Skeletal muscle satellite cell (primary cell): ENCODE data around the gene ADAM21. TPM values are rescaled to one million over a fixed set of nuclear protein-coding genes. Genes with fewer than 3 reads are reported as not detected.

Experiments used
- H3K27me3 ChIP-seq: 2 replicates; pipeline ENCODE4 v1.7.0; 2013; ENCODE audit warnings: low read length; ENCODE audit not compliant: control insufficient read depth, insufficient read depth
- H3K36me3 ChIP-seq: 2 replicates; pipeline ENCODE4 v1.7.0; 2013; ENCODE audit warnings: mild to moderate bottlenecking, control low read depth, low read length; ENCODE audit not compliant: insufficient read depth
- H3K4me1 ChIP-seq: 2 replicates; pipeline ENCODE4 v1.7.0; 2013; ENCODE audit warnings: low read length; ENCODE audit not compliant: control insufficient read depth, insufficient read depth
- H3K4me2 ChIP-seq: 2 replicates; pipeline ENCODE4 v1.7.0; 2013; ENCODE audit warnings: mild to moderate bottlenecking, low read length
- H3K4me3 ChIP-seq: 2 replicates; pipeline ENCODE4 v1.7.0; 2013; ENCODE audit warnings: low read length
- H3K9ac ChIP-seq: 2 replicates; pipeline ENCODE4 v1.7.0; 2013; ENCODE audit warnings: mild to moderate bottlenecking, low read depth, low read length, moderate library complexity
- H3K9me3 ChIP-seq: replicated peaks from 2 replicates; pipeline ENCODE4 v1.7.0; 2013; ENCODE audit warnings: mild to moderate bottlenecking, control low read depth, low read length
- small RNA-seq: library from RNA; depleted of rRNA; stranded (forward); fragments of <200 nt; gene quantifications from one replicate; pipeline ENCODE3, GENCODE V24; 2012

ADAM21 gene

GRCh38 chr14:70498191-70498590 lies 46.2 kb downstream of the ADAM21 start:
- no peak overlapping the region for H3K9ac ChIP-seq
- no peaks in the 10 kb centered on the region for H3K4me1 ChIP-seq
- H3K27me3 ChIP-seq = no peaks in the 10 kb centered on the region
- no peaks in the 10 kb centered on the region for H3K9me3 ChIP-seq
- no peak overlapping the region for H3K4me3 ChIP-seq
- H3K36me3 ChIP-seq = no peaks in the 10 kb centered on the region
- no peak overlapping the region for H3K4me2 ChIP-seq

Small RNAs within 50 kb of the gene (small RNA-seq; reads per million reads assigned to genes)
- gene RNU6-659P = not detected
